Measurements from ENCODE around the gene LRRC4C.
"Not testable (repeated sequence)": the region's sequence is repeated elsewhere in the genome, so short reads cannot be mapped to it uniquely, and the experiment has no call there.

The LRRC4C gene

GRCh38 chr11:40168414-40168813 is 1291.0 kb downstream of the LRRC4C start:
- DNase-seq (ENCODE audit: low spot score): no peak

- not testable (repeated sequence) for DNase-seq (ENCODE audit: low spot score)
These were observed 1291.6 kb downstream of the LRRC4C start for GRCh38 chr11:40167805-40168204.

DNA sequence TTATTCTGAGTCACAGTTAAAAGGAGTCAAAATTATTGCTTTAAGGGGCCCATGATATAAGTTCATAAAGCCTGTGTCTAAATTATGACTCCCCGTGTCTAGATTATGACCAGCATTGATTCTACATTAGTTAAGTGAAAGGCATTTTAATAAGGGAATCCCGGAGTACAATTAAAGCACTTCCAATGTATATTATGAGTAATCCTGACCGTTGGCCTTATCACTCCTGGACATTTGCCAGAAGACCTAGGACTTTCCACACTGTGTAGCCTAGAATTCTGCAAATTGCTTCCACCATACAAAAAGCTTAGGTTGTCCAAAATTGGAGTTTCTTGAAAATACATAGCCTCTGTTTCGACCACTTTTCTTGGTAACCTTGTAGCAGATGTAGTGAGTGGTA is 1292.6 kb downstream of the LRRC4C start:
- no peak for DNase-seq (ENCODE audit: low spot score)

DNA sequence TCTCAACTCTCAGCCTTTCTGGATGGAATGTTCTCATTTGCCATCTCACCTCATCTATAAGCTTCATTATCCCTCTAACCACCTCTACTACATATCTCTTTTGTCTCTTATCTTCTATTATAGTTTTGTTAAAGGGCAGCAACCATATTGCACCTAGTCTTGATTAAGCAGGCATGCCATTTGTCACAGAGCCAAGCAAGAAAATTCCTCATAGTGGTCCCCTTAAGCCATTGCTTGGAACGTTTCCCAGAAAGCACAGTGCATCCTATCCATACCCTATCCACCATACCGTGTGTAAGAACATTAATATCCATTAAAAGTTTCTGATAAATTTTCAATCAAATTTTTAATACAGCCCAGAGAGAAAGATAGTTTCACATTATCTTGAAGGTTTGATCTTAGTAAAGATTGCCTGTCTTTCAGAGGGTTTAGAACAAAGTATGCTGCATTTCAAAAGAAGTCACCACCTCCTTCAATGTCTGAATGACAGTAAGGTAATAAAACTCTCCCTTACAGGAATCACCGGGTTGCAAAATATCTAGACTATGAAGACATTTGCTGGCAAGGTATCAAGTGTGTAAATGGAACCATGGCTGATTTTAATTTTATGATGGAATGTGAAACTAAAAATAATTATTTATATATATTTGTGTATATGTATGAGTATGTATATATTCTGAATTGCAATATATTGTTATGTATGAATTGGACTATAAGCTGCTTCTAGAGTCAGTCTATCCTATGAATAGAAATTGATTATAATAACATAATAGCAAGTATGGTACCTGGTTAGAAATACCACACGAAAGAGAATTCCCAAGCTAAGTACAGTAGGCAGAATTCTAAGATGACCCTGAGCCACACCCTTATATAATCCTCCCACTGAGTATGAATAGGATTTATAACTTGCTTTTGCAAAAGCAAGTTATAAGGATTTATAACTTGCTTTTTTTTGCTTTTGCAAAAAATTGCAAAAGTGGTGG is 1296.3 kb downstream of the LRRC4C start:
- no peak for DNase-seq (ENCODE audit: low spot score)

GRCh38 chr11:40161854-40162410 is 1297.5 kb downstream of the LRRC4C start:
- DNase-seq (ENCODE audit: low spot score): no peak

- DNase-seq (ENCODE audit: low spot score): no peak
These were observed 1299.0 kb downstream of the LRRC4C start for GRCh38 chr11:40160418-40160817.

GRCh38 chr11:40149721-40150120 is 1309.7 kb downstream of the LRRC4C start:
- no peak for DNase-seq (ENCODE audit: low spot score)

GRCh38 chr11:40140560-40140959 is 1318.9 kb downstream of the LRRC4C start:
- no peak for DNase-seq (ENCODE audit: low spot score)

GRCh38 chr11:40139536-40139935 is 1319.9 kb downstream of the LRRC4C start:
- no peak for DNase-seq (ENCODE audit: low spot score)

GRCh38 chr11:40139066-40139465 is 1320.4 kb downstream of the LRRC4C start:
- no peak for DNase-seq (ENCODE audit: low spot score)

GRCh38 chr11:40134820-40135570 is 1324.5 kb downstream of the LRRC4C start:
- DNase-seq (ENCODE audit: low spot score): no peak

DNA sequence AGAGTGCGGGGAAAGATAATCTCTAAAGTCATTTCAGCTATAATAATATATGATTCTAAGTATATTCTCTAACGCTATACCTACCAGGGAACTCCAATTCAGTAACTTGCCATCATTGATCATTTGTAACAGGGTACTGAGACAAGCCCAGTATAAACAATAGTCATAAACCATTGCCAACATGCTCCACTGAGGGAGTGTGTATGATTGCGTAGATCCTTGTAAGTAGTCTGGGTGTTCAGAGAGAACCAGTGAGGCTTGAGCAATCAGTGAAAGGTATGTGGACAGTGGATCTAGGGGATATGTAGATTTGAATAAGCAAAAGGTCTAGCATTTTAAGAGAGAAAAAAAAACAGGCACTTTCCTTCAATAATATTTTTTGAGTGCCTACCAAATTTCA is 1326.0 kb downstream of the LRRC4C start:
- no peak for DNase-seq (ENCODE audit: low spot score)

DNA sequence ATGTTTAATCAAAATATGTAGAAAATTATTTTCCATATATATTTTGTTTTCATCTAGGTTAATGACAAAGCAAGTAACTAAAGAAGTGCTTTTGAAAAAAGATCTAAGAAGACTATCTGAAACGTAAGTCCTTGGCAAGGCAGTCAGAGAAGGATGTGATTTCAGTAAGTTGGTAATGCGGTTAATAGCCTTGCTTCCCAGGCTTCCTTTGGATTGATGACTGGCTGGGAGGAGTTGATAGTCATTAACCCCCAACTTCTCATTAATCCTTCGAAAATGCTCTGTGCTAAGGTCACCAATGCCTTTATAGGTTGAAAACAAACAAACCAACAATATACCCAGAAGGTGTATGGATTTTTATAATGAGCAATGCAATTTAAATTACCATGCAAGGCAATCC is 1326.5 kb downstream of the LRRC4C start:
- DNase-seq (ENCODE audit: low spot score): no peak

DNA sequence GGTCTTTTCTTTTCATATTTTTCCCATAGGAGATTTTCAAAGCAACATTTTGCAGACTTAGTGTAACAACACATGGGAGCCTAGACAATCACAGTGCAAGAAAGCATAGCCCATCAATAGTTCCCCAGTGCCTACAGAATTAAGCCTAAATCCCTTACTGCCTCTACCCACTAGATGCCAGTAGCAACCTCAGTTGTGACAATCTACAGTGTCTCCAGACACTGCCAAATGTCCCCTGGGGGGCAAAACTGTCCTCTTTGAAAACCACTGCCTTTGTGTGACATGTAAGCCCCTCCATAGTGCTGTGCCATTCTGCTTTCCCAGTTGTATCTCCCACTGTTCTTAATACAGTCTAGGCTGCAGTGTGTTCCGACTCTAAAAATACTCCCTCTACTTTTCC is 1329.0 kb downstream of the LRRC4C start:
- DNase-seq (ENCODE audit: low spot score): no peak

- DNase-seq (ENCODE audit: low spot score): no peak
These were observed 1330.2 kb downstream of the LRRC4C start for GRCh38 chr11:40129266-40129665.

DNA sequence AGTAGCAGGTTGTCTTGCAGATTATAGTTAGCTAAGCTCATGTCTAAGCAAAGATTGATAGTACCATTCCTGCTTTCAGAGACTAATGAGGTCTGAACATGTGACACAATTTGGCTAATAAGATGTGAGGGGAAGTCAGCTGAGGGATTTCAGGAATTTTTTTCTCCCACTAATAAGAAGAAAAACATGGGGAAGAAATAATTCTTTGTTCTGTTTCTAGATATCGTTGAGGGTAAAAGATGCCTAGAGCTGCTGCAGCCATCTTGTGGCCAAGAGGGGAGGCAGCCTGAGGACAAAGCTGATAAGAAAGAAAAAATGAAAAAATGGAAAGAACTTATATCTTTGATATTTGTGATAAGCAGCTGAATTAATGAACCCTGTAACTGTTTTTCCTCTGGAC is 1334.4 kb downstream of the LRRC4C start:
- DNase-seq (ENCODE audit: low spot score): no peak

GRCh38 chr11:40119661-40120060 is 1339.8 kb downstream of the LRRC4C start:
- no peak for DNase-seq (ENCODE audit: low spot score)

GRCh38 chr11:40118780-40119179 is 1340.7 kb downstream of the LRRC4C start:
- no peak for DNase-seq (ENCODE audit: low spot score)

DNA sequence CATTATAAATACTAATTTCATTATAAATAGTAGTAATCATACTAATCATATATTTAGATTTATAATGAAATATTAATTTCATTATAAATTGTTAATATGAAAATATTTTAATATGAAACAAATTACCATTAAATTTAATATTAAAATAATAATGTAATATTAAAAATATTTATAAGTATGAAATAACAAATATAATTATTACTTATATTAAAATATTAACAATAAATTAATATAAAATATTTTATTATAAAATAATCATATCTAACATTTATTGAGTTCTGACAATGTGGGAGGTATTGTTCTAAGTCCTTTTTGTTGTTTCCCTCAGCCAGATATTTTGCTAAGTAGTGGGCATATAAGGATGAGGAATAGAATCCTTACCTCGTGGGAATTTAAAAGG is 1341.4 kb downstream of the LRRC4C start:
- DNase-seq (ENCODE audit: low spot score): no peak

- DNase-seq (ENCODE audit: low spot score): no peak
These were observed 1354.4 kb downstream of the LRRC4C start for GRCh38 chr11:40104941-40105550.

- DNase-seq (ENCODE audit: low spot score): no peak
These were observed 1358.7 kb downstream of the LRRC4C start for GRCh38 chr11:40100781-40101180.

DNA sequence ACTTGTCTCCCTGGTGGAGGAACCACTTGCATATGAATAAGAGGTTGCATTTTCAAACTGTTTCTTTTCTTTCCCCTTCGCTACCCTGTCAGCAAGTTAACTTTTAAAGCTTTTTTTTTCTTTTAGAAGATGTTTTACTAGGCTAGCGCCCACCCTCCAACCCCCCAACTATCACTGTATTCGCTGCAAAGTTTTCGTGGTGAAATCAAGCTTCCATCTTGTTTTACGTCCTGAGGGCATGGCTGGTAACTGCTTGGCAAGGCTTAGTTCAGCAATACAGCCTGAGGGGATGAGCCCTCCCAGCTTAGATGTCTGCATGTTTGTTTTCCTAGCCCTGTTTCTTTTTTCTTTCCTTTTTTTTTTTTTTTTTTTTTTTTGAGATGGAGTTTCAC is 1359.3 kb downstream of the LRRC4C start:
- no peak for DNase-seq (ENCODE audit: low spot score)

Measured in HuH-7.5 (cell line).